Stomach (tissue), 19 donors: ENCODE measurements around the gene NEURL1B. TPM values are rescaled to one million over a fixed set of nuclear protein-coding genes. Genes with fewer than 3 reads are reported as not detected.

Experiments used
- DNase-seq, 2 donors: peaks; one replicate each; pipeline versions ENCODE4 v3.0.0 to v3.0.0-alpha.2; 2013 to 2019
- H3K27ac ChIP-seq, 5 donors: fragments of 200-600 bp in 4 of 5; sonication (generic) in 4 of 5; one replicate each; pipeline ENCODE4 v1.5.1; 2013 to 2019; ENCODE audit warnings: mild to moderate bottlenecking in 1 of 5, moderate library complexity in 1 of 5
- H3K27me3 ChIP-seq, 3 donors: fragments of 200-600 bp; sonication (generic); one replicate each; pipeline ENCODE4 v1.5.1; 2017 to 2019; ENCODE audit warnings: mixed run types in 1 of 3
- H3K36me3 ChIP-seq, 4 donors: fragments of 200-600 bp; sonication (generic); 1 replicate in 3 of 4; 2 replicates in 1 of 4; pipeline ENCODE4 v1.5.1; 2016 to 2019
- H3K4me1 ChIP-seq, 4 donors: fragments of 200-600 bp; sonication (generic); one replicate each; pipeline ENCODE4 v1.5.1; 2016 to 2019
- H3K4me3 ChIP-seq, 4 donors: fragments of 200-600 bp; sonication (generic) in 3 of 4; one replicate each; pipeline ENCODE4 v1.5.1; 2016 to 2019; ENCODE audit warnings: mild to moderate bottlenecking in 1 of 4
- H3K9me3 ChIP-seq, 4 donors: fragments of 200-600 bp; sonication (generic); one replicate each; pipeline ENCODE4 v1.5.1; 2016 to 2019
- EP300 ChIP-seq: sonication (generic); formaldehyde crosslinking; IDR thresholded peaks from one replicate; pipeline ENCODE4 v1.6.1; 2017; ENCODE audit warnings: antibody characterized with exemption
- POLR2A ChIP-seq, 4 donors: fragments of 450-650 bp; IDR thresholded peaks; one replicate each; pipeline ENCODE4 v1.6.1; 2016; ENCODE audit warnings: antibody characterized with exemption in 4 of 4, control low read depth in 2 of 4, mild to moderate bottlenecking in 1 of 4, moderate library complexity in 1 of 4
- POLR2AphosphoS5 ChIP-seq, 3 donors: sonication (generic); formaldehyde crosslinking; IDR thresholded peaks; one replicate each; pipeline ENCODE4 v1.6.1; 2016; ENCODE audit warnings: antibody characterized with exemption in 3 of 3
- WGBS, 5 donors: extraction: QIAGEN DNeasy Blood & Tissue Kit in 3 of 5; methylation state at CpG; one replicate each; pipeline versions ENCODE4 v1.1.5 to v1.1.7; 2013 to 2018; 5-methylcytosine and 5-hydroxymethylcytosine counted together
- intact Hi-C: fragments of 100-400 bp; cut with DNase I; formaldehyde crosslinking; loops from one replicate; pipeline ENCODE4 v1.15.1; 2023; ENCODE audit warnings: low total_unique reads
- long read RNA-seq, 10 donors: transcript quantifications; one replicate each; lab custom pipeline, GENCODE V29; 2026
- polyA plus RNA-seq, 3 donors: library from polyadenylated mRNA; stranded (reverse); fragments of 200-250 nt; gene quantifications; one replicate each; pipeline ENCODE4 v1.2.3, GENCODE V29; 2013
- total RNA-seq, 5 donors: library from RNA; depleted of rRNA; stranded (reverse); fragments of >200 nt; gene quantifications; one replicate each; pipeline versions ENCODE4 v1.1.0 to v1.2.3, GENCODE V29; 2014 to 2016
- TF ChIP-seq, protein P1 (sequence below), 7 experiments: fragments of 450-650 bp in 4 of 7; fragments of 200-600 bp in 3 of 7; sonication (generic) in 3 of 7; IDR thresholded peaks; one replicate each; pipeline ENCODE4 v1.5.1; 2016 to 2019; ENCODE audit warnings: antibody characterized with exemption in 7 of 7, control low read depth in 2 of 7, mild to moderate bottlenecking in 1 of 7
- donor health status: healthy with polysubstance abuse.
- donor health status: Bipolar disorder and iron deficiency.
- donor health status: healthy.

The NEURL1B gene, protein sequence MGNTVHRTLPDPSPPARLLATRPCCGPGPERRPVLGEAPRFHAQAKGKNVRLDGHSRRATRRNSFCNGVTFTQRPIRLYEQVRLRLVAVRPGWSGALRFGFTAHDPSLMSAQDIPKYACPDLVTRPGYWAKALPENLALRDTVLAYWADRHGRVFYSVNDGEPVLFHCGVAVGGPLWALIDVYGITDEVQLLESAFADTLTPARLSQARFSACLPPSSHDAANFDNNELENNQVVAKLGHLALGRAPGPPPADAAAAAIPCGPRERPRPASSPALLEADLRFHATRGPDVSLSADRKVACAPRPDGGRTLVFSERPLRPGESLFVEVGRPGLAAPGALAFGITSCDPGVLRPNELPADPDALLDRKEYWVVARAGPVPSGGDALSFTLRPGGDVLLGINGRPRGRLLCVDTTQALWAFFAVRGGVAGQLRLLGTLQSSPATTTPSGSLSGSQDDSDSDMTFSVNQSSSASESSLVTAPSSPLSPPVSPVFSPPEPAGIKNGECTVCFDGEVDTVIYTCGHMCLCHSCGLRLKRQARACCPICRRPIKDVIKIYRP
- total RNA-seq (10 to 100 TPM in 4 of 5 donors, 1 to 10 TPM in 1; 9.1 to 60.3 (median 17.4) TPM), polyA plus RNA-seq (1 to 10 TPM; 2.7 to 7.3 (median 4.2) TPM)
- long read RNA-seq, donor 1, full-length matches to known transcripts = 2 of 7 reads
- long read RNA-seq, donor 1, partial matches to known transcripts = 5 of 7 reads
- long read RNA-seq, donor 1, other reads (novel, unspliced or antisense) = 0 of 7 reads
- long read RNA-seq, donor 2, full-length matches to known transcripts = 3 of 3 reads
- long read RNA-seq, donor 2, partial matches to known transcripts = 0 of 3 reads
- long read RNA-seq, donor 2, other reads (novel, unspliced or antisense) = 0 of 3 reads
- long read RNA-seq, donor 3, full-length matches to known transcripts = 1 of 1 reads
- long read RNA-seq, donor 3, partial matches to known transcripts = 0 of 1 reads
- long read RNA-seq, donor 3, other reads (novel, unspliced or antisense) = 0 of 1 reads
- long read RNA-seq, donor 4 = 0 reads
- long read RNA-seq, donor 5, full-length matches to known transcripts = 3 of 3 reads
- long read RNA-seq, donor 5, partial matches to known transcripts = 0 of 3 reads
- long read RNA-seq, donor 5, other reads (novel, unspliced or antisense) = 0 of 3 reads
- long read RNA-seq, donor 6, full-length matches to known transcripts = 3 of 3 reads
- long read RNA-seq, donor 6, partial matches to known transcripts = 0 of 3 reads
- long read RNA-seq, donor 6, other reads (novel, unspliced or antisense) = 0 of 3 reads
- long read RNA-seq, donor 7, full-length matches to known transcripts = 5 of 5 reads
- long read RNA-seq, donor 7, partial matches to known transcripts = 0 of 5 reads
- long read RNA-seq, donor 7, other reads (novel, unspliced or antisense) = 0 of 5 reads
- long read RNA-seq, donor 8, partial matches to known transcripts = 21 of 21 reads
- long read RNA-seq, donor 8, other reads (novel, unspliced or antisense) = 0 of 21 reads
- long read RNA-seq, donor 9 = 0 reads
- long read RNA-seq, donor 10, partial matches to known transcripts = 19 of 19 reads
- long read RNA-seq, donor 10, other reads (novel, unspliced or antisense) = 0 of 19 reads

DNA sequence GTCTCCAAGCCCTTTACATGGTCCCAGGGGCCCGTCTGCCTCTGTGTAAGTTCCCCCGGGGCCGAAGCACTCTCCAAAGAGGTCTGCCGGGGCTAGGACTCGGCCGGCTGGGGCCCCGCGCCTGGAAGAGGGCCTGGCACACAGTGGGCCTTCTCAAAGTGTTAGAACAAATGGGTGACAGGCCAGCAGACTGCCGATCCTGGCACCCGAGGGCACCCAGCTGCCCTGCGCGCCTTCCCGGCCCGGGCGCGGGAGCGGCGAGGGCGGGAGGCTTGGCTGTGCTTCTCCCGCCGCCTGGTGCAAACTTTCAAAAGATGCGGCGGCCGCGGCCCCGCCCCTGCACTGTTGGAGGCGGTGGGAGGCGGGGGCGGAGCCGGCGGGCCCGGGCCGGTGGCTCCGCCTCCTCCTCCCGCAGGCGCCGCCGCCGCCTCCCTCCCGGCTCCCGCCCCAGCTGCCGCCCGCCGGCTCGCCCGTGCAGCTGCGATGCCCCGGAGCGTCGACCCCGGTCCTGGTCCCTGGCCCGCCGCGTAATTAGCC lies at the start of gene NEURL1B:
TSS of gene NEURL1B (plus strand) at position 442 of the 537 bp plus-strand sequence. CDS start 144 bp downstream, outside the sequence.
- DNase-seq = peak; percentile 77 to 94
- Histone ChIP-seq H3K27ac (peak within 1 kb of the TSS; percentile 61 to 89 (median 84)), H3K4me3 (peak within 1 kb of the TSS; percentile 71 to 86 (median 76)), H3K27me3 (peaks cover 0 to 20% (median 7%) of the 10 kb centered on the region in 3 donors), H3K36me3 (no peaks in the 10 kb centered on the region), H3K9me3 (no peaks in the 10 kb centered on the region), H3K4me1 (peaks cover 7 to 67% (median 41%) of the 10 kb centered on the region in 4 donors)
- TF ChIP-seq EP300 = no peak
- TF ChIP-seq, protein P1, sequence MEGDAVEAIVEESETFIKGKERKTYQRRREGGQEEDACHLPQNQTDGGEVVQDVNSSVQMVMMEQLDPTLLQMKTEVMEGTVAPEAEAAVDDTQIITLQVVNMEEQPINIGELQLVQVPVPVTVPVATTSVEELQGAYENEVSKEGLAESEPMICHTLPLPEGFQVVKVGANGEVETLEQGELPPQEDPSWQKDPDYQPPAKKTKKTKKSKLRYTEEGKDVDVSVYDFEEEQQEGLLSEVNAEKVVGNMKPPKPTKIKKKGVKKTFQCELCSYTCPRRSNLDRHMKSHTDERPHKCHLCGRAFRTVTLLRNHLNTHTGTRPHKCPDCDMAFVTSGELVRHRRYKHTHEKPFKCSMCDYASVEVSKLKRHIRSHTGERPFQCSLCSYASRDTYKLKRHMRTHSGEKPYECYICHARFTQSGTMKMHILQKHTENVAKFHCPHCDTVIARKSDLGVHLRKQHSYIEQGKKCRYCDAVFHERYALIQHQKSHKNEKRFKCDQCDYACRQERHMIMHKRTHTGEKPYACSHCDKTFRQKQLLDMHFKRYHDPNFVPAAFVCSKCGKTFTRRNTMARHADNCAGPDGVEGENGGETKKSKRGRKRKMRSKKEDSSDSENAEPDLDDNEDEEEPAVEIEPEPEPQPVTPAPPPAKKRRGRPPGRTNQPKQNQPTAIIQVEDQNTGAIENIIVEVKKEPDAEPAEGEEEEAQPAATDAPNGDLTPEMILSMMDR (IDR thresholded peaks at IDR 0.05) = peak in 1 of 7 experiments; percentile 17
- peak in 2 of 3 donors; percentile 3 to 26 for TF ChIP-seq POLR2AphosphoS5 (IDR thresholded peaks at IDR 0.05)
- TF ChIP-seq POLR2A (IDR thresholded peaks at IDR 0.05) = no peak
- intact Hi-C loops = no loop called here
- 0 to 2% (median 0%) methylated on average over 15 to 54 of the region's 54 CpGs for WGBS, 5 donors

DNA sequence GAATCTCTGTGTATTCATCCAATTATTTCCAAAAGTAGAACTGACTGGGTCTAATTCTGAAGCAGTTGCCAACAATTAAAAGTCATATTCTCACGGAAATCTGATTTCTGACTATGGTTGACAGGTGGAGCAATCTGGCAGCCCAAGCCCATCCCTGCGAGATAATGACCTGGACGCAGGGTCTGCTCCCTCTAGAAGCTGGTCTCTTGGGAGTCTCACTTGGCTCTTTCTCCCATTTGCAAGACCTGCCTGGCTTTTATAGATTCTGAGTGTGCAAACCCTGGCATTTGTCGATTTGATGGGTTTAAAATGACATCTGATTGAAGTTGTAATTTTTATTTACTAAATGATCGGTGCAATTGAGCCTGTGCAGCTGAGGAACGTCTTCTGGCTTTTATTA lies 49.4 kb upstream of the NEURL1B start:
- Histone ChIP-seq H3K36me3 (no peaks in the 10 kb centered on the region), H3K9me3 (no peaks in the 10 kb centered on the region), H3K27ac (no peak overlapping the region), H3K27me3 (no peaks in the 10 kb centered on the region), H3K4me1 (peaks cover 0 to 4% (median 1%) of the 10 kb centered on the region in 4 donors), H3K4me3 (no peak overlapping the region)
- no peak for DNase-seq
- TF ChIP-seq POLR2A (IDR thresholded peaks at IDR 0.05) (no peak), POLR2AphosphoS5 (IDR thresholded peaks at IDR 0.05) (no peak), EP300 (no peak)
- TF ChIP-seq, protein P1 (IDR thresholded peaks at IDR 0.05) = no peak
- 82 to 90% (median 87%) methylated on average over 6 of the region's 6 CpGs for WGBS, 5 donors
- intact Hi-C loops = no loop called here

DNA sequence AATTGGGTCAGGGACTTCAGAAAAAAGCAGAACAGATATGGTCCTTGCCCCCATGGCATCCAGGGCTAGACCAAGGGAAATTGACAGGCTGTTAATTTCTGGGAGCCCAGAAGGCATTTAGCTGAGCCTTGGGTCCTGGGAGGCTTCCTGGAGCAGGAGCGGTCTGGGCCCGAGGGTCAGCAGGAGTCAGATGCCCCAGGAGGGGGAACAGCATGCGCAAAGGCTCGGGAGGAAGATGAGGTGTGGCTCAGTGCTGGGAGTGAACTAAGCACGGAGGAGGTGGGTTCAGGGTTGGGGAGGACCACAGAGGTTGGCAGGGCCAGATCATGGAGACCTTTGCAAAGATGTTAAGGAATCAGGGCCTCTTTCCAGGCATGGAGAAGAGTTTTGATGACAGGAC lies 48.2 kb upstream of the NEURL1B start:
- intact Hi-C loops = no loop called here

More for the DNA sequence above, 48.2 kb upstream of the NEURL1B start:
- DNase-seq = no peak
- no peaks in the 10 kb centered on the region for H3K27me3 ChIP-seq
- no peak overlapping the region for H3K4me3 ChIP-seq
- no peak overlapping the region for H3K27ac ChIP-seq
- 80 to 88% (median 86%) methylated on average over 5 of the region's 5 CpGs for WGBS, 5 donors
- no peaks in the 10 kb centered on the region for H3K9me3 ChIP-seq
- H3K36me3 ChIP-seq = no peaks in the 10 kb centered on the region
- no peak for TF ChIP-seq EP300
- TF ChIP-seq, protein P1 (IDR thresholded peaks at IDR 0.05) = no peak
- no peak for TF ChIP-seq POLR2A (IDR thresholded peaks at IDR 0.05)
- TF ChIP-seq POLR2AphosphoS5 (IDR thresholded peaks at IDR 0.05) = no peak
- H3K4me1 ChIP-seq = no peaks in the 10 kb centered on the region
